Testis (tissue), 3 donors: ENCODE measurements around the gene FGF6. TPM values are rescaled to one million over a fixed set of nuclear protein-coding genes. Genes with fewer than 3 reads are reported as not detected.

Experiments used
- DNase-seq: peaks from one replicate; pipeline ENCODE4 v3.0.0-alpha.2; 2019
- H3K27ac ChIP-seq, 2 donors: fragments of 200-600 bp; sonication (generic); one replicate each; pipeline ENCODE4 v1.5.1; 2019
- H3K27me3 ChIP-seq: fragments of 200-600 bp; sonication (generic); one replicate; pipeline ENCODE4 v1.5.1; 2019
- H3K36me3 ChIP-seq: fragments of 200-600 bp; sonication (generic); one replicate; pipeline ENCODE4 v1.5.1; 2017; ENCODE audit warnings: low read depth; ENCODE audit errors: missing control alignments
- H3K4me1 ChIP-seq: fragments of 200-600 bp; sonication (generic); one replicate; pipeline ENCODE4 v1.5.1; 2019
- H3K4me3 ChIP-seq, 2 donors: fragments of 200-600 bp; sonication (generic); one replicate each; pipeline ENCODE4 v1.5.1; 2017 to 2019
- H3K9me3 ChIP-seq: fragments of 200-600 bp; sonication (generic); one replicate; pipeline ENCODE4 v1.5.1; 2017
- CTCF ChIP-seq, 3 experiments: fragments of 450-650 bp in 2 of 3; fragments of 200-600 bp in 1 of 3; sonication (generic) in 1 of 3; IDR thresholded peaks; one replicate each; pipeline ENCODE4 v1.5.1; 2016 to 2019; ENCODE audit warnings: antibody characterized with exemption in 3 of 3, mild to moderate bottlenecking in 2 of 3, moderate library complexity in 1 of 3
- POLR2A ChIP-seq: fragments of 450-650 bp; IDR thresholded peaks from one replicate; pipeline ENCODE4 v1.6.1; 2017; ENCODE audit warnings: antibody characterized with exemption, mild to moderate bottlenecking, moderate library complexity
- WGBS, 2 donors: methylation state at CpG; one replicate each; pipeline ENCODE4 v1.1.5; 2018; 5-methylcytosine and 5-hydroxymethylcytosine counted together
- intact Hi-C: fragments of 100-400 bp; cut with DNase I; formaldehyde crosslinking; loops from one replicate; pipeline ENCODE4 v1.15.1; 2023; ENCODE audit warnings: low total_unique reads
- polyA plus RNA-seq: library from polyadenylated mRNA; stranded (reverse); fragments of 350-450 nt; fragmentation: Illumina TruSeq; extraction: RNeasy Lipid Tissue Mini Kit (QIAGEN cat#74804); gene quantifications from one replicate; pipeline ENCODE4 v1.2.3, GENCODE V29; 2014; ENCODE audit warnings: low read depth, low replicate concordance; ENCODE audit not compliant: insufficient read depth
- total RNA-seq, 2 donors: library from RNA; depleted of rRNA; stranded (reverse); fragments of >200 nt; gene quantifications; one replicate each; pipeline ENCODE4 v1.2.3, GENCODE V29; 2016

The FGF6 gene
- total and polyA plus RNA-seq, 3 donors from 2014 or later = not detected

GRCh38 chr12:4486049-4486699 is 40.6 kb upstream of the FGF6 start:
- Histone ChIP-seq H3K27me3 (no peaks in the 10 kb centered on the region), H3K36me3 (no peaks in the 10 kb centered on the region), H3K4me1 (no peaks in the 10 kb centered on the region), H3K27ac (no peak overlapping the region), H3K9me3 (no peaks in the 10 kb centered on the region), H3K4me3 (no peak overlapping the region)
- TF ChIP-seq POLR2A (no peak), CTCF (IDR thresholded peaks at IDR 0.05) (no peak)
- 76 to 85% methylated on average over 4 of the region's 4 CpGs for WGBS, 2 donors
- intact Hi-C loops = no loop called here
- DNase-seq = no peak

- H3K4me3 ChIP-seq = no peak overlapping the region
- intact Hi-C loops = no loop called here
- 68 to 72% methylated on average over 4 of the region's 4 CpGs for WGBS, 2 donors
- no peaks in the 10 kb centered on the region for H3K9me3 ChIP-seq
- DNase-seq = no peak
- no peaks in the 10 kb centered on the region for H3K4me1 ChIP-seq
- TF ChIP-seq CTCF (IDR thresholded peaks at IDR 0.05) = no peak
- H3K27me3 ChIP-seq = no peaks in the 10 kb centered on the region
- no peaks in the 10 kb centered on the region for H3K36me3 ChIP-seq
- no peak overlapping the region for H3K27ac ChIP-seq
These were observed 38.5 kb upstream of the FGF6 start for GRCh38 chr12:4483885-4484823.

- TF ChIP-seq POLR2A (no peak), CTCF (IDR thresholded peaks at IDR 0.05) (no peak)
- Histone ChIP-seq H3K36me3 (no peaks in the 10 kb centered on the region), H3K27ac (no peak overlapping the region), H3K9me3 (no peaks in the 10 kb centered on the region), H3K4me1 (no peaks in the 10 kb centered on the region), H3K27me3 (no peaks in the 10 kb centered on the region), H3K4me3 (no peak overlapping the region)
- WGBS, 2 donors = 87 to 89% methylated on average over 7 of the region's 7 CpGs
- intact Hi-C loops = no loop called here
- DNase-seq = no peak
These were observed 37.3 kb upstream of the FGF6 start for GRCh38 chr12:4482936-4483335.

- Histone ChIP-seq H3K4me1 (no peaks in the 10 kb centered on the region), H3K36me3 (no peaks in the 10 kb centered on the region), H3K27me3 (no peaks in the 10 kb centered on the region), H3K4me3 (no peak overlapping the region), H3K9me3 (no peaks in the 10 kb centered on the region), H3K27ac (no peak overlapping the region)
- intact Hi-C loops = no loop called here
- no peak for TF ChIP-seq CTCF (IDR thresholded peaks at IDR 0.05)
- TF ChIP-seq POLR2A = no peak
- WGBS, 2 donors = 94 to 97% methylated on average over 3 of the region's 3 CpGs
- no peak for DNase-seq
These were observed 33.3 kb upstream of the FGF6 start for GRCh38 chr12:4478933-4479332.
